Measurements from ENCODE around the gene TMTC1. TPM values are rescaled to one million over a fixed set of nuclear protein-coding genes. Genes with fewer than 3 reads are reported as not detected.

The TMTC1 gene
- total and polyA plus RNA-seq, 4 donors = 20.5 to 87.6 (median 34.5) TPM

GRCh38 chr12:29620030-29620429 lies 163.7 kb downstream of the TMTC1 start:
- Histone ChIP-seq H3K27me3 (ENCODE audit: control insufficient read depth, insufficient read depth, low read length) (no peaks in the 10 kb centered on the region), H3K9me3 (ENCODE audit: control insufficient read depth, insufficient read depth, low read length) (no peaks in the 10 kb centered on the region), H3K4me3 (ENCODE audit: low read depth, low read length) (no peak overlapping the region), H3K27ac (ENCODE audit: low read depth, low read length) (no peak overlapping the region), H3K4me1 (ENCODE audit: control insufficient read depth, insufficient read depth, low read length) (no peaks in the 10 kb centered on the region), H3K36me3 (ENCODE audit: control insufficient read depth, insufficient read depth, low read length) (no peaks in the 10 kb centered on the region)
- DNase-seq (ENCODE audit: low read depth in 4 of 6, low spot score in 6 of 6) = no peak
- WGBS (ENCODE audit: insufficient coverage) = 100% methylated on average over 1 of the region's 1 CpG

DNA sequence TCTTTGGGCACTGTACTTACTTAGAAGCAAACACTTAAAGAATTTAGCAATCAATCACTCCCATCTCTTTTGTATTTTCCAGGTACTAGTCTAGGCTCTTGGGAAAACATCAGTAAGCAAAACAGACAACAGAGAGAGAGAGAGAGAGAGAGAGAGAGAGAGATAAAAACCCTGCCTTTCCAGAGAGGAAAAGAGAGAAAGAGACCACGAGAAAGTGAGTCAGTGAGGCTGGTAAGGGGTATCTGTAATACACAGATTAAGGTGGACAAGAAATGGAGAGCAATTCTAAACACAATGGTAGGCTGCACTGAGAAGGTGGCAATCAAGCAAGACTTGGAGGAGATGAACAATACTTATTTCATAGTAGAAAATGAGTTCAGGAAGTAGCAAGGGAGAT lies 166.3 kb downstream of the TMTC1 start:
- Histone ChIP-seq H3K9me3 (ENCODE audit: control insufficient read depth, insufficient read depth, low read length) (no peaks in the 10 kb centered on the region), H3K27me3 (ENCODE audit: control insufficient read depth, insufficient read depth, low read length) (no peaks in the 10 kb centered on the region), H3K4me1 (ENCODE audit: control insufficient read depth, insufficient read depth, low read length) (no peaks in the 10 kb centered on the region), H3K36me3 (ENCODE audit: control insufficient read depth, insufficient read depth, low read length) (no peaks in the 10 kb centered on the region), H3K4me3 (ENCODE audit: low read depth, low read length) (no peak overlapping the region), H3K27ac (ENCODE audit: low read depth, low read length) (no peak overlapping the region)
- no peak for DNase-seq (ENCODE audit: low read depth in 4 of 6, low spot score in 6 of 6)
- 86% methylated on average over 1 of the region's 1 CpG for WGBS (ENCODE audit: insufficient coverage)

- Histone ChIP-seq H3K4me3 (ENCODE audit: low read depth, low read length) (no peak overlapping the region), H3K27ac (ENCODE audit: low read depth, low read length) (no peak overlapping the region)
- 85% methylated on average over 4 of the region's 6 CpGs for WGBS (ENCODE audit: insufficient coverage)
These were observed 166.9 kb downstream of the TMTC1 start for GRCh38 chr12:29616664-29617406.

DNA sequence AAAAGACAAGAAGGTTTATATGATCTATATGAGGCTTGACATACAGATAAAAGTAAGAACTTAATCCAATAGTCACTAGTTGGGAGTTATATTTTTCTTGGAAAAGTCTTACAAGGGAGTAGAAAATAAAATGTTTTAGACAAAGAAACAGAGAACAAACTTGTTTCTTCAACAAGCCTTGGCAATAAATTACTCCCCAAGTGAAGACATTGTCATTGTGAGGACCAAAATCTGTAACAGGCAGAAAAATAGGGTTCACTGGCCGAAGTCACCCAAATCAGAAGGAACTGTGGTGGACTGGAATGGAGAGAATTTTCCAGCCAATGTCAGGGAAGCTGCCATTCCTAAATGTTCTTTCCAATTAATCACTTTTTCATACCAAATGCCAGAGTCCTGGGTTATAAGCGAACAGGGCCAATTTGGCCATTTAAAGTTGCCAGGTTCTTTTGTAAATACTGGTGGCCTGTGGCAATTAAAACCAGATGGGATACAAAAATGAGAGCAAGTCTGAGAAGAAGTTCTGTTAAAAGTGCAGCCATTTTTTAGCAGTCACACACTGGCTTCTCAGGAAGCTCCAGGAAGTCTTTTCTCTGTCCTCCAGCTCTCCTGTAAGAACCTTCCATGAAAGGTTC lies 168.9 kb downstream of the TMTC1 start:
- Histone ChIP-seq H3K4me3 (ENCODE audit: low read depth, low read length) (no peak overlapping the region), H3K27ac (ENCODE audit: low read depth, low read length) (no peak overlapping the region), H3K36me3 (ENCODE audit: control insufficient read depth, insufficient read depth, low read length) (no peaks in the 10 kb centered on the region), H3K9me3 (ENCODE audit: control insufficient read depth, insufficient read depth, low read length) (no peaks in the 10 kb centered on the region), H3K4me1 (ENCODE audit: control insufficient read depth, insufficient read depth, low read length) (no peaks in the 10 kb centered on the region), H3K27me3 (ENCODE audit: control insufficient read depth, insufficient read depth, low read length) (no peaks in the 10 kb centered on the region)
- no CpG with 5 or more reads among the region's 2 CpGs for WGBS (ENCODE audit: insufficient coverage)
- DNase-seq (ENCODE audit: low read depth in 4 of 6, low spot score in 6 of 6) = no peak

More at GRCh38 chr12:29616664-29617406, 166.9 kb downstream of the TMTC1 start:
- Histone ChIP-seq H3K4me1 (ENCODE audit: control insufficient read depth, insufficient read depth, low read length) (no peaks in the 10 kb centered on the region), H3K36me3 (ENCODE audit: control insufficient read depth, insufficient read depth, low read length) (no peaks in the 10 kb centered on the region), H3K27me3 (ENCODE audit: control insufficient read depth, insufficient read depth, low read length) (no peaks in the 10 kb centered on the region), H3K9me3 (ENCODE audit: control insufficient read depth, insufficient read depth, low read length) (no peaks in the 10 kb centered on the region)
- no peak for DNase-seq (ENCODE audit: low read depth in 4 of 6, low spot score in 6 of 6)

GRCh38 chr12:29612912-29613311 lies 170.8 kb downstream of the TMTC1 start:
- H3K27me3 ChIP-seq (ENCODE audit: control insufficient read depth, insufficient read depth, low read length) = no peaks in the 10 kb centered on the region
- no peak for DNase-seq (ENCODE audit: low read depth in 4 of 6, low spot score in 6 of 6)
- H3K36me3 ChIP-seq (ENCODE audit: control insufficient read depth, insufficient read depth, low read length) = no peaks in the 10 kb centered on the region
- no peak overlapping the region for H3K27ac ChIP-seq (ENCODE audit: low read depth, low read length)
- H3K4me3 ChIP-seq (ENCODE audit: low read depth, low read length) = no peak overlapping the region
- no peaks in the 10 kb centered on the region for H3K9me3 ChIP-seq (ENCODE audit: control insufficient read depth, insufficient read depth, low read length)
- H3K4me1 ChIP-seq (ENCODE audit: control insufficient read depth, insufficient read depth, low read length) = no peaks in the 10 kb centered on the region

DNA sequence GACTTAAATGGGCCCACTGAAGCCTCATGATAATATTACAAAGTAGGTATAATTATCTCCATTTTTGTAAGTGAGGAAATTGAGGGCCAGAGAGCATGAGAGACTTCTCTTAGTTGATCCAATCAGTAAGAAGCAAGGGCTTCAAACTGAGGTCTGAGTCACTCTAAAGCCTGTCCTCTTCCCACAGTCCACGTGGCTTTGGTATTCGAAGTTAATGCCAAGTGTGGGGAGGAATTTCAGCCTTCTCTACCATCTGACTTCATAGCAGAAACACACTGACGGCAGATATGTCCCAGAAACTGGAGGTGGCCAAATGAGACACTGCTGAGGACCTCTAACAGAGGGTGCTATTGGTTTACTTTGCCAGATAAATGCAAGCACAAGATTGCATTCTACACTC lies 171.8 kb downstream of the TMTC1 start:
- no peaks in the 10 kb centered on the region for H3K4me1 ChIP-seq (ENCODE audit: control insufficient read depth, insufficient read depth, low read length)
- H3K27ac ChIP-seq (ENCODE audit: low read depth, low read length) = no peak overlapping the region
- no peak overlapping the region for H3K4me3 ChIP-seq (ENCODE audit: low read depth, low read length)
- WGBS (ENCODE audit: insufficient coverage) = no CpG with 5 or more reads among the region's 3 CpGs
- no peaks in the 10 kb centered on the region for H3K27me3 ChIP-seq (ENCODE audit: control insufficient read depth, insufficient read depth, low read length)
- DNase-seq (ENCODE audit: low read depth in 4 of 6, low spot score in 6 of 6) = no peak
- H3K36me3 ChIP-seq (ENCODE audit: control insufficient read depth, insufficient read depth, low read length) = no peaks in the 10 kb centered on the region
- H3K9me3 ChIP-seq (ENCODE audit: control insufficient read depth, insufficient read depth, low read length) = no peaks in the 10 kb centered on the region

GRCh38 chr12:29610473-29611170 lies 173.1 kb downstream of the TMTC1 start:
- 80% methylated on average over 2 of the region's 7 CpGs for WGBS (ENCODE audit: insufficient coverage)
- no peak overlapping the region for H3K27ac ChIP-seq (ENCODE audit: low read depth, low read length)
- H3K9me3 ChIP-seq (ENCODE audit: control insufficient read depth, insufficient read depth, low read length) = no peaks in the 10 kb centered on the region
- no peaks in the 10 kb centered on the region for H3K36me3 ChIP-seq (ENCODE audit: control insufficient read depth, insufficient read depth, low read length)
- no peaks in the 10 kb centered on the region for H3K27me3 ChIP-seq (ENCODE audit: control insufficient read depth, insufficient read depth, low read length)
- H3K4me1 ChIP-seq (ENCODE audit: control insufficient read depth, insufficient read depth, low read length) = no peaks in the 10 kb centered on the region
- no peak overlapping the region for H3K4me3 ChIP-seq (ENCODE audit: low read depth, low read length)
- DNase-seq (ENCODE audit: low read depth in 4 of 6, low spot score in 6 of 6) = peak in 4 of 6 donors; percentile 14 to 63 (median 37)

GRCh38 chr12:29609431-29610215 lies 174.1 kb downstream of the TMTC1 start:
- no peak overlapping the region for H3K27ac ChIP-seq (ENCODE audit: low read depth, low read length)
- H3K4me3 ChIP-seq (ENCODE audit: low read depth, low read length) = no peak overlapping the region
- no peaks in the 10 kb centered on the region for H3K9me3 ChIP-seq (ENCODE audit: control insufficient read depth, insufficient read depth, low read length)
- H3K4me1 ChIP-seq (ENCODE audit: control insufficient read depth, insufficient read depth, low read length) = no peaks in the 10 kb centered on the region
- 81% methylated on average over 12 of the region's 12 CpGs for WGBS (ENCODE audit: insufficient coverage)
- H3K36me3 ChIP-seq (ENCODE audit: control insufficient read depth, insufficient read depth, low read length) = no peaks in the 10 kb centered on the region
- DNase-seq (ENCODE audit: low read depth in 4 of 6, low spot score in 6 of 6) = no peak
- no peaks in the 10 kb centered on the region for H3K27me3 ChIP-seq (ENCODE audit: control insufficient read depth, insufficient read depth, low read length)

DNA sequence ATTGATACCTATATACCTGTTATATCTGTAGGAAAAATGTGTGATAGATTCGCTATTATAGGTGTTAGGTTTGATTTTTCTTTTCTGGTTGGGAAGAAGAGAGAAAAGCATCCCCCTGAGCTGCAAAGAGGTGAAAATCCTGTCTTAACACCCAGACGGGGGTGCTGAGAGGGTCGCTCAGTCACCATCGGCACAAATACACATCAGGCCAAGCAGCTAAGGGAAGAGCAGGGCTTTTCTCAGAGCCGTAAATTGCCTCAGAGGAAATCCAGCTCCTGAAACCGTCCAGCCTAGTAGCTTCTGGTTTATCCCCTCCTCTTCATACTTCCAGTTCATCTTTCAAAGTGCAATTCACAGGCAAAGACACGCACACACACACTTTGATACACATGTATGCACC lies 175.2 kb downstream of the TMTC1 start:
- Histone ChIP-seq H3K4me1 (ENCODE audit: control insufficient read depth, insufficient read depth, low read length) (no peaks in the 10 kb centered on the region), H3K27ac (ENCODE audit: low read depth, low read length) (no peak overlapping the region), H3K4me3 (ENCODE audit: low read depth, low read length) (no peak overlapping the region), H3K36me3 (ENCODE audit: control insufficient read depth, insufficient read depth, low read length) (no peaks in the 10 kb centered on the region), H3K9me3 (ENCODE audit: control insufficient read depth, insufficient read depth, low read length) (no peaks in the 10 kb centered on the region), H3K27me3 (ENCODE audit: control insufficient read depth, insufficient read depth, low read length) (no peaks in the 10 kb centered on the region)
- no peak for DNase-seq (ENCODE audit: low read depth in 4 of 6, low spot score in 6 of 6)
- 70% methylated on average over 2 of the region's 7 CpGs for WGBS (ENCODE audit: insufficient coverage)

Data from spinal cord (tissue), 10 donors.